Astrocyte of the spinal cord (primary cell): ENCODE measurements around the gene ICAM5.

Source experiments
- DNase-seq: peaks from one replicate; pipeline ENCODE4 v3.0.0; 2011; ENCODE audit warnings: low read depth, low spot score
- H3K4me3 ChIP-seq: 2 replicates; pipeline ENCODE4 v1.5.1; 2011; ENCODE audit warnings: low read depth, mild to moderate bottlenecking, low read length, moderate library complexity
- CTCF ChIP-seq: IDR thresholded peaks from 2 replicates; pipeline ENCODE4 v1.5.1; 2012; ENCODE audit warnings: low read depth, mild to moderate bottlenecking, low read length, inconsistent platforms
- in situ Hi-C: cut with HindIII; loops from 2 replicates; pipeline ENCODE4 v1.10.0; 2017; ENCODE audit warnings: low sequenced_read_pairs

The ICAM5 gene

GRCh38 chr19:10316229-10317044, 26.7 kb downstream of the ICAM5 start:
- TF ChIP-seq CTCF = no peak
- in situ Hi-C loops = no loop called here
- DNase-seq = no peak
- H3K4me3 ChIP-seq = peak overlapping the region; percentile 82

- no peak overlapping the region for H3K4me3 ChIP-seq
- in situ Hi-C loops = no loop called here
- no peak for DNase-seq
- TF ChIP-seq CTCF = no peak
Observed at GRCh38 chr19:10317045-10317856, 27.5 kb downstream of the ICAM5 start.

GRCh38 chr19:10317857-10318462, 28.2 kb downstream of the ICAM5 start:
- no peak overlapping the region for H3K4me3 ChIP-seq
- in situ Hi-C loops = no loop called here
- TF ChIP-seq CTCF = no peak
- DNase-seq = no peak

- no peak for DNase-seq
- no peak overlapping the region for H3K4me3 ChIP-seq
- TF ChIP-seq CTCF = no peak
- in situ Hi-C loops = no loop called here
Observed at GRCh38 chr19:10318807-10319682, 29.3 kb downstream of the ICAM5 start.

- in situ Hi-C loops = no loop called here
- no peak for DNase-seq
- TF ChIP-seq CTCF = no peak
- H3K4me3 ChIP-seq = no peak overlapping the region
Observed at GRCh38 chr19:10320602-10321416, 31.1 kb downstream of the ICAM5 start.
